ENCODE measurements around the gene FBLIM1.

Gene FBLIM1

GRCh38 chr1:15758343-15758931 is at the start of gene FBLIM1:
TSS of gene FBLIM1 (plus strand) at chr1:15758795. CDS start at chr1:15764984, 6,189 bp downstream.
- no peak for DNase-seq

GRCh38 chr1:15709226-15709625 is 49.4 kb upstream of the FBLIM1 start:
- no peak for DNase-seq

DNA sequence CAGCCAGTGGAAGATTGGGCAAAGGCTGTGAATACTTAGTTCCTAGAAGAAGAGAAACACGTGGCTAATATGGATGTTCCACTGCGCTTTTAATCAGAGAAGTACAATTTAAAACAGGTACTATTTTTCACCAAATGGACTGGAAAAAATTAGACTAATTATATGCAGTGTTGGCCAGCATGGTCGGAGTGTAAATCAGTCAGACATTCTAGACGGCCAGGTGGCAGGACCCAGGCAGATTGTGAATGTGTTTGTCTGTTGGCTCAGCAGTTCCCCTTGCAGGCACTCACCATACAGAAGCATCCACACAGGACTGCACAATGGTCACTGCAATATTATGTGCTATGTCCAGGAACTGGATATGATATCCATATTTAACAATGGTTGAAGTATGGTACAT is 46.4 kb upstream of the FBLIM1 start:
- no peak for DNase-seq

GRCh38 chr1:15714406-15715136 is 44.0 kb upstream of the FBLIM1 start:
- no peak for DNase-seq

DNA sequence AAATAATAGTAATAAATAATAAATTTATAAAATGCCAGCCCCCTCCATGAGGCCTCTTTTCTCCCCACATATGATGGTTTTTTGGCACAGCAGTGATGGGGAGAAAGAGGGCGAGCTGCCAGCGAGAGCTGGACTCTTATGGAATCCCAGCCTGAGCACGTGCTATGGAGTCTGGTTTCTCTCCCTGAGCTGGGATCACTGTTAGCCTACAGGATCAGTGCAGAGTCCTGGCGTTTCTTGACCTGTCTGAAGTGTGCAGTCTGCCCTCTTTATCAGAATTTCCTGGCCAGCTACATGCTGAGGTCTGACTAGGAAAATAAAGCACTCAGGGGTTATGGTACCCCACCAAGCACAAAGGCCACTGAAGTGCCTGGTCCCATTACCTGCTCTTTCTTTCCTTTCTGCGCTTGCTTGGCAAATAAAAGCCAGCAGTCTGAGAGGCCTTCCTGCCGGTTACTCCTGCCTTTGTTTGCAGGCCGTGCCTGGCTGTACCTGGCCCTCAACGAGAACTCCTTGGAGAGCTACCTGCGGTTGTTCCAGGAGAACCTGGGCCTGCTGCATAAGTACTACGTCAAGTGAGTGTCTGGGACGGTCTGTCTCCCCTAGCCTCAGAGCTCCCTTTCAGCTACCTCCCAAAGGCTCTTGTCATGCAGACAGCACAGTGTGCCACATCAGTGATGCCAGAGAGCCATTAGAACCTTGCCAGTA is 41.0 kb upstream of the FBLIM1 start:
- no peak for DNase-seq

DNA sequence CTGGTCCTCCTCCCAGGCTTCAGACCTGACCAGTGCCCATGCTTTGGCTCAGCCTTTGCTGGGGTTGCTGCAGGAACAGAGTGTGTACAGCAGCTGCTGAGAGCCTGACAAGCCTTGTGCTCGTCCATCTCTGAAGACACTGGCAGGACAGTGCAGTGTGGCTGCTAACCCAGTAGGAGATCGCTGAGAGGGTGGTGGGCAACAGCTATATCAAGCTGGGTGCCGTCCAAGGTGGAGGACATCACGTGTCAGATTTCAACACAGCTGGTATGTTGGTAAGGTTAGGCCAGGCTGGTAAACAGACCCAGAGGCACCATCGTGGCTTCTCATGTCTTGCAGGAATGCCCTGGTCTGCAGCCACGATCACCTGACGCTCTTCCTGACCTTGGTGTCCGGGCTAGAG is 40.4 kb upstream of the FBLIM1 start:
- DNase-seq = no peak

DNA sequence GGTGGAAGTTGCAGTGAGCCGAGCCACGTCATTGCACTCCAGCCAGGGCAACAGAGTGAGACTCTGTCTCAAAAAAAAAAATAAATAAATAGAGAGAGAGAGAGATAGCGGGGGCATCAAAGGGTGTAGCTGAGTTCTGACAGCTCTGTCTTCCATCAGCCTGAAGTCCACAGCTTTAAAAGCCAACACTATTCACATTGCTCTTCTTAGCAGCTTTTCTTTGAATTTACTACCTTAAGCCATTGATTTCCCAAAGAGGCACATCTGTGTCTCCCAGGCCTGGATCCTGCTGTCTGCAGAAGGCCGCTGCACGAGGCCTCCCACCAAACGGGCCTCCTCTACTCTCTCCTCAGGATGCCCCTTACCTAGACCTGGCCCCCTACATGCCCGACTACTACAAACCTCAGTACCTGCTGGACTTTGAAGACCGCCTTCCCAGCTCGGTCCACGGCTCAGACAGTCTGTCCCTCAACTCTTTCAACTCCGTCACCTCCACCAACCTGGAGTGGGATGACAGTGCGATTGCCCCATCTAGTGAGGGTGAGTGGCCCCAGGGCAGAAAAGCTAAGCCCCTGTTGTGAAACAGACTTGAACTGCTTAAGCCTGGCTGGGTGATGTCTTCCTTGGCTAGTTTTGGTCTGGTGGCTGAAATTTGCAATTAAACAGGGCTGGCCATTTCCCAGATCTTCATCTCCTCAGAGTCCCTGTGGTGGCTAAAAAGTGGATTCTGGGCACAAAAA is 39.0 kb upstream of the FBLIM1 start:
- no peak for DNase-seq

- no peak for DNase-seq
These were observed 37.7 kb upstream of the FBLIM1 start for GRCh38 chr1:15720861-15721260.

DNA sequence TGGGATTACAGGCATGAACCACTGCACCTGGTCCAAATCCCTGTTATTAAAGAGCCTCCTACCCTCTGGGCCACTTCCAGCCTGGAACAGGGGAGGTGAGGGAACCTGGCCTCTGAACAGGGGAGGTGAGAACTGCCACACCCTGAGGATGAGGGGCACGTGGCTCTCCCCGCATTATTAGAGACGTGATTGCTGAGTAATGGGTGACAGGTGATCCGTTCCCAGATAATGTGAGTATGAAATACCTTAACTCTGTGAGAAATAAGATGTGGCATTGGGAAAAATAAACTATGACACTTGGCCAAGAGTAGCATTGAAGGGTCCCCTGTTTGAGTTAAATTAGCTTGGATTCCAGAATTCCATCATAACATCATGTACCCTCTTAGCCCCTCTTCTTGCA is 36.2 kb upstream of the FBLIM1 start:
- no peak for DNase-seq

DNA sequence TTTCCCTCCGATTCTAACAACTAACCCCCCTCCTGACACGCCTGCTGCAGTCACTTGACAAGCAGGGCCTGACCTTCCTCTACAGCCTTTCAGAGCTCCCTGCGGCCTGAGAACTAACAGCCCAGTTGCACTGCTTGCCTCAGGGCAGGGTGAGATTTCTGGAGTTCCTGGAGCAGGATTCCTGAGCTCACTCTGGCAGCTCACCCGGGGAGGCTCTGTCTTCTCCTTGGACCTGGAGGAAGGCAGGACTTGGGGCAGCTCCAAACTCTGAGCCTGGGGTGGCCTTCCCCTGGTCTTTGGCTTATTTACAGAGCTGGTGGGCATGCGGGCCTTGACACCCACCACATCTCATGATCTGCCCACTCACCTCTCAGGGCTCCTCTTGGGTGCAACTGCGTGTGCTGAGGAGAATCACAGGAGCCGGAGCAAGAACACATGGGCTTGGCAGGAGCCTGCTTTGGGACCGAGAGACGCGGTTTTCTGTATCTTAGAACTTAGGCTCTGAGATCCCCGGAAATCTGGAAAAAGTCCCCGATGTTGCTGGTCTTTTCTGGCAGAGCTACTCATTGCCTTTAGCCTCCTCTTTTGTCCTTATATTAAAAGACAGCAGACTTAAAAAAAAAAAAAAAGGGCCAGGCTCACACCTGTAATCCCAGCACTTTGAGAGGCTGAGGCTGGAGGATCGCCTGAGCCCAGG is 35.6 kb upstream of the FBLIM1 start:
- no peak for DNase-seq

DNA sequence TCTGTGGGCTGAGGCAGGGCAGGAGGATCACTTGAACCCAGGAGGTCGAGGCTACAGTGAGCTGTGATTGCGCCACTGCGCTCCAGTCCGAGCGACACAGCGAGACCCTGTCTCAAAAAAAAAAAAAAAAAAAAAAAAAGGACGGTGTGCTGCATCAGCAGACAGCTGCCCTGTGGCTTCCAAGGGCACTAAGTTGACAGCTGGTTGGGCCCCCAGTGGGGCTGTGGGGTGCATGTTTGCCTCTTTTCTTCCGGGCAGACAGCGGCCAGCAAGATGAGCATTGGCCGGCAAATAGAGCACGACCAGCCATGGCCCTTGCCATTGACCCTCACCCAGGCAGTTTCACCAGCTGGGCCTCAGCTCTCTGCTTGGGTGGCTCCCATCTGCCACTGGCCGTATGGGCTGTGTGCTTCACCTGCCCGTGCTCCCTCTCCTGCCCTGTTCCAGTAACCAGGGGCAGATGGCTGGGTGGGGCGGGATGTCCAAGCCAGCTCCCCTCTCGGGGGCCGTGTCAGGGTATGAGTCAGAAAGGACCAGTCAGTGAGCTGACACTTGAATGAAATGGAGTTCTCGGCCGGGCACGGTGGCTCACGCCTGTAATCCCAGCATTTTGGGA is 34.9 kb upstream of the FBLIM1 start:
- no peak for DNase-seq

- DNase-seq = no peak
These were observed 33.4 kb upstream of the FBLIM1 start for GRCh38 chr1:15724949-15725880.

- DNase-seq = no peak
These were observed 32.1 kb upstream of the FBLIM1 start for GRCh38 chr1:15726508-15726907.

GRCh38 chr1:15727021-15727420 is 31.6 kb upstream of the FBLIM1 start:
- no peak for DNase-seq

DNA sequence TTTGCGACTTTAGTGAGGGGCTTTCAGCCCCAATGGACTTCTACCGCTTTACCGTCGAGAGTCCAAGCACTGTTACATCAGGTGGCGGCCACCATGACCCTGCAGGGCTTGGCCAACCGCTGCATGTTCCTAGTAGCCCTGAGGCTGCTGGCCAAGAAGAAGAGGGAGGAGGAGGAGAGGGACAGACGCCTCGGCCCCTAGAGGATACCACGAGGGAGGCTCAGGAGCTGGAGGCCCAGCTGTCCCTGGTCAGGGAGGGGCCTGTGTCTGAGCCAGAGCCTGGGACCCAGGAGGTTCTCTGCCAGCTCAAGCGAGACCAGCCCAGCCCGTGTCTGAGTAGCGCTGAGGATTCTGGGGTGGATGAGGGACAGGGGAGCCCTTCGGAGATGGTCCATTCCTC is 31.2 kb upstream of the FBLIM1 start:
- DNase-seq = no peak

- no peak for DNase-seq
These were observed 30.6 kb upstream of the FBLIM1 start for GRCh38 chr1:15727866-15728534.

GRCh38 chr1:15728937-15729657 is 29.5 kb upstream of the FBLIM1 start:
- DNase-seq = no peak

GRCh38 chr1:15730423-15730822 is 28.2 kb upstream of the FBLIM1 start:
- DNase-seq = no peak

- DNase-seq = no peak
These were observed 27.7 kb upstream of the FBLIM1 start for GRCh38 chr1:15730936-15731335.
